GM19324 (cell line): ENCODE measurements around the gene TCAP.
"Not testable (repeated sequence)": the region's sequence is repeated elsewhere in the genome, so short reads cannot be mapped to it uniquely, and the experiment has no call there.

Source experiments
- ATAC-seq: cut with Tn5 transposase; IDR thresholded peaks from one replicate; pipeline ENCODE4 v1.9.1; 2021; ENCODE audit warnings: mild to moderate bottlenecking, moderate library complexity; ENCODE audit not compliant: unreplicated experiment, low FRiP score

TCAP gene

GRCh38 chr17:39701784-39702422, 36.8 kb downstream of the TCAP start:
- ATAC-seq: no peak

- ATAC-seq: no peak
Observed at GRCh38 chr17:39702901-39703893, 38.0 kb downstream of the TCAP start.

- ATAC-seq: no peak
Observed at GRCh38 chr17:39703913-39704312, 38.8 kb downstream of the TCAP start.

- no peak for ATAC-seq
Observed at GRCh38 chr17:39704821-39705551, 39.8 kb downstream of the TCAP start.

GRCh38 chr17:39705786-39706348, 40.7 kb downstream of the TCAP start:
- no peak for ATAC-seq

- ATAC-seq: no peak
Observed at GRCh38 chr17:39706383-39706782, 41.2 kb downstream of the TCAP start.

GRCh38 chr17:39706921-39707337, 41.8 kb downstream of the TCAP start:
- no peak for ATAC-seq

GRCh38 chr17:39709319-39709997, 44.3 kb downstream of the TCAP start:
- no peak for ATAC-seq

- no peak for ATAC-seq
Observed at GRCh38 chr17:39709998-39710964, 45.1 kb downstream of the TCAP start.

GRCh38 chr17:39711071-39711470, 45.9 kb downstream of the TCAP start:
- not testable (repeated sequence) for ATAC-seq

- ATAC-seq: no peak
Observed at GRCh38 chr17:39711851-39712250, 46.7 kb downstream of the TCAP start.

- ATAC-seq: no peak
Observed at GRCh38 chr17:39714234-39714633, 49.1 kb downstream of the TCAP start.

- no peak for ATAC-seq
Observed at GRCh38 chr17:39715375-39716072, 50.4 kb downstream of the TCAP start.
